Activated T-cell treated with anti-CD3 and anti-CD28 coated beads, Interleukin-2, amount 50 U/mL, for 48 hours (primary cell): ENCODE results near the gene SMARCC1.

Experiments used
- DNase-seq, 2 experiments: peaks; one replicate each; pipeline ENCODE4 v3.0.0-alpha.2; 2020

SMARCC1 gene

DNA sequence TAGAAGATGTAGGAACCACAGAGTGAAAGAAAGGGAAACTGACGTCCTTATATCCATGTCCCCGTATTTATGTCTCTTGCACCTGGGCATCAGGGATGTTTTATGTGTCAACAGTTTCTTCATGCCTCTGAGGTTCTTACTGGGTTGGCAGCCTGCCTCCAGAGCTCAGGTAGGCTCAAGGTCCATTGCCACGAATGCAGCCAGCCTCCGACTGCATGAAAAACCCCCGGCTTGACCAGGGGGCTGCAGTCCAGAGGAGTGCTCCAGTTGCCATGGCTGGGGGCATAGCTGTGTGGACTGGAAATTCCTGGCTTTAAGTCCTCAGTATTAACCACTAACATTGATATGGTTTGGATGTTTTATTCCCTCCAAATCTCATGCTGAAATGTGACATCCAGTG is 200.3 kb downstream of the SMARCC1 start:
- DNase-seq: no peak

DNA sequence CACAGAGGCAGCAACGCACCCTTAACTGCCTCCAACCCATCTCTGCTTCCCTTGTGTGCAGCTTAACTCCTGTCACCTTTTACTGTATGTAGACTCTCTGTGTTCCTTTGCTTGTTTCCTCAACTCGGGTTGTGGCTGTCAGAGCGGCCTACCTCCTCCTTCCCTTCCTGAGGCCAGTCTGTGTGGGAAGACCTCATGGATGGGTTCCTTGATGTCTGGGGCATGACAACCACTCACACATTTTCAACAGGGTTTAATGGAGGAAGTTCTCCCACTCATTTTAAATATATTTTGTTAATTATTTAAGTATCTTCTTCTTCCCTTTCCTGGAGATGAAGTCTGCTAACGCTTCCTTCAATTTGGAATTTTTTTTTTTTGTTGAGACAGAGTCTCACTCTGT is 201.2 kb downstream of the SMARCC1 start:
- DNase-seq: no peak

DNA sequence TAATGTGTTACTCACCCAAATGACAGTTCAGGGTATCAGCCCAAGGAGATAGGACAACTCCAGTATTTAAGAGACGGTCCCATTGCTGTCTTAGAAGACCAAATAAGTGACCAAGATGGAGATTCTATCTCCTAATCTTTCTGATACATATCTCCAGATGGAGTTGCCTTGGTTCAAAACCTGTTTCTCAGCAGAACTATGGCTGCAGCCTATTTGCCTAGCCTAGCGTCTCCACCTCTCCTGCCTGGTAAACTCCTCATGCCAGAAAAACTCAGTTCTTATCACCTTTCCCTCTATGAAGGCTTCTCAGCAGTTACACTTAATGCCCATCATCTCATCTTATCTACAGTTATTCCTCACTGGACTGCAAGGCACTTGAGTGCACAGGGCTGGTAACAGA is 201.8 kb downstream of the SMARCC1 start:
- no peak for DNase-seq

DNA sequence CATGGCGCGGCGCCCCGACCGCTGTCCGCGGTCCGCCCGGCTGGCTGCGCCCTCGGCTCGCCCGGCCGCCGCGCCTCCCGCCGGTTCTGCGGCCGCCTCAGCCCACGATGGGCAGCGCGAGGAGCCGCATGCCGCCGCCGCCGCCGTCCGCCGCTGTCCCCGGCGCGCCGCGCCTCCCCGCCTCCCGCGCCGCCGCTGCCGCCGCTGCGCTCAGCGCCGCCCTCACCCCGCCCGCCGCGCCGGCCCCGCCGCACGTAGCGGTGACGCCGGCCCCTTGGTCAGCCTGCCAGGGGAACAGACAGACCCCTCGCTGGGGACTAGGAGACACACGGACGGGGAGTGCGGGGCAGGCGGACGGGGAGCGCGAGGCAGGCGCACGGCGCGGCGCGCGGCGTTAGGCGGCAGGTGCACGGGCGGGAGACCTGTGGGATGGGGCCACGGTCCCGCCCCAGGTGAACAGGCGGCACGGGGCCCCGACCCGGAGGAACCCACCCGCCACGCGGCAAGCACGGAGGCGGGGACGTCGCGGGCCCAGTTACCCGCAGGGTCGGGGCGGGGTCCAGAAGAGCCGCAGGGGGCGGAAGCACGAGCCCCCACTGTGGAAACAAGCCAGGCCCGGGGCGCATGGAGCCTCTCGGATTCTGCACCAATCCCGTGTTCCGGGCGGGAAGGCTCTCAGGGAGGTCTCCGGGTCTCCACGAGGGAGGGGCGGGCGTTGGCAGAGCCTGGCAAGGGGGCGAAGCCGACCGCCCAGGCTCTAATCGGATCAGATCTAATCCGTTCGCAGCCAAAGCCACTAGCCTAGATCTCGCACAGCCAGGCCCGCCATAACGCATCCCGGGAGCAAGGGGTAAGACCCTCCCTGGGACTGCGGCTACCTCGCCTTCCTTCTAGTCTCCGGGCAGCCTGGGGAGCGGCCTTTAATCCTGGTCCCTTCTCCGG is 202.7 kb downstream of the SMARCC1 start, which contains the start of gene CSPG5:
CSPG5 (minus strand) TSS at position 175 of the 942 bp plus-strand sequence; CDS start at position 3, 172 bp downstream.
- DNase-seq: peak; percentile 38 to 56

DNA sequence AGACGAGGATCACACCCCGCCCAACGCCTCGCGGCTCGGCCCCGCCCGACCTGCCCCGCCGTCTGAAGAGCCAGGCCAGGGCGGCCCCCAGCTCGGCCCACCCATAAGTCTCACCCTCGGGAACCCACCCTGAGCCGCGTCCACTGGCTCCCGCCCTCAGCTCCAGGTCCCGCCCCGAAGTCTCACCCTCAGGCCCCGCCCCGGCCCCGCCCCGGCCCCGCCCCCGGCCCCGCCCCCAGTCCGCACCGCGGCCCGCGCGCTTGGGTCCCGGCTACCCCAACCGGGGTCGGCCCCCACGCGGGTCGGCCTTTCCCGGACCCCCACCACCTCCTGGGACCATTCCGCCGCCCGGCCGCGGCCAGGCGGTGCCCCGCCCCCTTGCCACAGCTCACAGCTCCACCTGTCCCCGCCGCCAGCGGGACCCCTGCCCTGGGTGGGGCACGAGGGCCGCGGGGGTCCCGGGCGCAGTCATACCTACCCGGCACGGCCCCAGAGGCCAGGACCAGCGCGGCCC is 203.5 kb downstream of the SMARCC1 start:
- DNase-seq: peak; percentile 57 to 67

DNA sequence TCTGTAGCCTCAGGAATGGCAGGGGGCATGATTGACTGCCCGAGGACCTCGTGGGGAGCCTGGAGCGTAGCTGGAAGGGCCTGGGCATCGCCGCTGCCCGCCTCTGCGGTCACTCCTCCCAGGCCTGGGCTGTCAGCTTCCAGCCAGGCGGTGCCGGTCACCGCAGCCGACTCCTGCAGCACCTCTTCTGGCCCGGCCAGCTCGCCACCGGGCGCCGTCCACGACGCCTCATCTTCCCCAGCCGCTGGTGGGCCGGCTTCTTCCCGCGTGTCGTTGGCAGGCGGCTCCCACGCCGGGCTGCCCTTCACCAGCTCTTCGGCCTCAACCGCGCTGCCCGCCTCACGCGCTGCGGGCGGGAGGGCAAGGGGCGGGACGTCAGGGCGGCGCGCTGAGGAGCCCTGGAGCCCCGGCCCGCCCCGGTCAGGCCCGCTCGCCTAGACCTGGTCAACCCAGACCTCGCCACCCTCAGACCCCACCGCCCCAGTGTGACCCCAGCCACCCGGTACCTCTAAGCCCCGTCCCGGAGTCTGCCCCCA is 204.0 kb downstream of the SMARCC1 start:
- DNase-seq: no peak

DNA sequence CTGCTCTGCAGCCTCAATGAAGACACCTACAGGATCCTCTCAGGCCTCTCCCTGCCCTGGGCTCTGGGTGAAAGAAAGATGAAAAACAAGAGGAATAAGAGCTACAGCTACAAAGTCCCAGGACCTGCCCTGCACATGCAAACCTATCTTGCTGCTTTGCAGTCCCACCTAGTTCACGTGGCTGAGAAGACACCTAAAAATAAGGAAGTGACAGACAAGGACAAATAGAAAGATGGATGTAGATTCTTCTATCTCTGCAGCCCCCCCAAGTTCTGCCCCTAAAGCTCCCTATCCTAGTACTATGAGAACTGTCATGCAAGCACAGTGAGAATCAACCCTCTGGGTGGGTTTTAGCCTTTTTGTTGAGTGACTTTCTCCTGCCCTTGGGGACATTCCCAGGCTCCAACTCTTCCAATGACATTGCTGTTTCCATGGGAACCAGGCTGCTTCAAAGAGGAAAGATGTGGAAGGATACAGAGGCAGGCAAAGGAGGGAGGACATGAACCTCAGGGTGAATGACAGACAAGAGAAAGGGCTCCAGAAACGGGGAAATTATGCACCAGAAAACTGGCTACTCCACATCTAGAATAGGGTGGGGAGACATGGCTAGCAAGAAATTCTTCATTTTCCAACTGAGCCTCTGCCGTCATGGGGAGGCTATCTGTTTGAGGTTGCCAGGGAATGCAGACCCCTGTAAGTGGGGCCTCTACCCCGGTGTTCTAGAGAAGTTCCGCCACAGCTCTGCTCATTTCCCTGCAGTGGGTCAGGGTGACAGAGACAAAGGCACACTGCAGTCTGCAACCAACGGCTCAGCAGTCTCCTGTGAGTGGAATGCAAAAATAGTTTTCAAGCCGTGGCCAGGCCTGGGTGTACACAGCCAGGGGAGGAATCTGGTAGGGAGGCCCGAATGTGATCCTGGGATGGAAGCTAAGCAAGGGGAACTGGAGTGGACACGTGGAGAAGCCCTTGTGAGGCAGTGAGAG is 208.2 kb downstream of the SMARCC1 start:
- DNase-seq: no peak

DNA sequence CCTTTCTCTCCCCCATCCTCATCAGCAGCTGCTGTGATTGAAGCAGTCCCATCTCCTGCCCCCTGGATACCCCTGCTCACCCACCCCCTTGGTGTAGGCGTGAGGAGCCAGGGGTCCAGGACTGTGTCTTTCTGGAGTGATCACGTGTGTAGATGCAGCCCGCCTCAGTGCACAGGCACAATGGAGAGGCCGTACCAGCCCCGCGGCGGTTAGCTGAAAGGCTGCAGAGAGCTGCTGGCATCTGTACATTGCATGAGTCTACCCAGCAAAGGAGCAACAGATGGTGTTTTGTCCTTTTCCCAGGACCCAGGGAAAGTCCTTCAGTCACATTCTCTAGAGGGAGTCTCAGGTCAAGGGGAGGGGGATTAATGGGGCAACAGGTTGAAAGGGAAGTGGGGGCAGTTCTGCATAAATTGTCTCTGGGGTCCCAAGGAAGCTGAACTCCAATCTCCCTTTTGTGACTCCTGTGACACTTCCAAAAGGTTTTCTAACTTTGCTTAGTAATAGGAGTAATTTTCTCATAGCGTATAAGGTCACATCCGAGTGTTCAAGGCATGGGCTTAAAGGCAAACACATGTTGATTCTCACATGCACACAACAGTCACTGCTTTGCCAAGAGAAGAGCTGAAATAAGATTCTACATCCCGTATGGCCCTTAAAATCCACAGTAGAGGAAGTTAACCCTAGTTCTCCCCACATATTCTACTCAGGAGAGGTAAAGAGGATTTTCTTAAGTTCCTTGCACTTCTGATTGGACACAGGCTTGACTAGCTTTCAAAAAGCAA is 210.1 kb downstream of the SMARCC1 start:
- no peak for DNase-seq

DNA sequence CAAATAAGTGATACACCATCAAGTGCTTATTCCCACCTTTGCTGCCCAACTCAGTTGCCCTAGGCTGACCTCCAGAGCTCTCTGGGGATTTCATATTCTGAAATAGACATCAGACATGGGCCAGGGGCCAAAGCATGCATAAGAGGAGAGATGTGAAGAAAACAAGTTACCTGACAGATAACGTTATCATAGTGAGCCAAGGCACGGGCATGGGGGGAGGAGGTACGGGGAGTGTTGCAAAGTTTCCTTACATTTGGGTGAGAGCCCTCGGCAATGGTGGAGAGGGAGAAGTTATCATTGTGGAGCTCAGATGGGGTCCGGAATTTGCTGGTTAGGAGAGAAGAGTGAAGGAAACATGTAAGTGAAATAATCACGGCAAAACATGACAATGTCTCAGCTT is 212.8 kb downstream of the SMARCC1 start:
- no peak for DNase-seq

DNA sequence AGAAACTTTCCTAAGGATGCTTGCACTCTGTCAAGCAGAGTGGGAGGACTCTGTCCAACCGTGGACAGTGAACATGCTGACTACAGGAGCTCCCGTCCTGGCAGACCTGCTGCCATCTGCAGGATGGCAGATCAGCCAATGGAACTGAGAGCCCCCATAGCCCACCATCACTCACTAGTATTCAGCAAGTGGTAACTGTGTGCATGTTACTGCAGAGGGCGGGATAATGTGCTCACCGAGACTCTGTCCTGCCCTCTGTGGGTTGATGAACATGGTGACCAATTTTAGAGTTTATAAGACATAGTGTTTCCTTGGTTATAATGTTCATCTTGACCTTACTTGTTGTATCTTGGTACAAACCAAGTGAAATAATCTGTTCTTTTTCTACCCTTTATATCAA is 214.5 kb downstream of the SMARCC1 start:
- no peak for DNase-seq

DNA sequence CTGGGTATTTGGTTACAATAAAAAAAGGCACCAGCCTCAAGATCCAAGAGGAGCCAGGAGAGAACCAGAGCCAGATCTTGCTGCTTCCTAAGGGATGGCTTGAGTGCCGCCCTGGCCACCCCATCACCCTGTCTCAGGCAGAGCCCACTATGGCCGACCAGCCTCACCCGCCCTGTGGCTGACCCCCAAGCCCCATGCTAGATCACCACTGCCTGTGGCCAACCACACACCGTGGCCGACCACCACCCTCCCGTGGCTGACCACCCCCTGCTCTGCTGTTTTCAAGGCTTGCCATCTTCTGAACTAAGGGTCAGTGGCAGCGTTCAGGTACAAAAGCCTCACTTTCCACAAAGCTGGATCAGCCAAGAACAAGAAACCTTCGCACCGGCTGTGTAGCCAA is 215.0 kb downstream of the SMARCC1 start:
- no peak for DNase-seq

DNA sequence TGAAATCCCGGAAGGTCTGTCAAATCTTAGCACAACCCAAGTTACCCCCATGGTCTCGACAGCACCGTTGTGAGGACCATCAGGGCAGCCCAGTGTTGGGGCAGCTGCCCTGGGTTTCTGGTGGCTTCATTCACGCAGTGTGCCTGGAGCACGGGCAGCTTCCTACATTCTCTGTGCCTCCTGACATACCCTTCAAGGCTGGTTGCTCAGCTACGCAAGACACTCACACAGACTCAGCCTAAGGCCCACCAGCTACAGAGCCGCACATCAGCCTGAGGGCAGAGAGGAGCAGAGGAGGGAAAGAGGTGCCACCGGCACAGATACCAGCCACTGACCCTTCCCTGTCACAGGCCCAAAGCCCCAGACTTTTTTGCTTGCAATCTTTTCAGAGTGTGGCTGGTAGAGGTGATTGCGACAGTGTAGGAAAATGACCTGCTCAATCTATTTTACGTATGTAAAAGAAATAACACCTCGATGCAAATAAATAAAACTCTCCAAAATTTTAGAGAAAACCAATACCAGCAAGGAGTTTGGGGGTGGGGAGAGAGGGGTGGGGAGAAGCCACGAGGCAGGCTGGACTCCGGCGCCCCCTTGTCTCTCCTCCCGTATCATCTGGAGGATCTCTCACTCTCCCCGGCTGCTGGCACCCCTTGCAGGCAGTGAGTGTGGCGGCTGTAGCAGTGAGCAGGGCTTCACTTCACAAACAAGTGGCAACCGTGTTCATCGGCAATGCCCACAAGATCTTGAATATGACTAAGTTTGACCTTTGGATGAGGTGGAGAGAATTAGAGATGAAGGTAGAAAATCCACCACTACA is 215.8 kb downstream of the SMARCC1 start:
- DNase-seq: no peak

DNA sequence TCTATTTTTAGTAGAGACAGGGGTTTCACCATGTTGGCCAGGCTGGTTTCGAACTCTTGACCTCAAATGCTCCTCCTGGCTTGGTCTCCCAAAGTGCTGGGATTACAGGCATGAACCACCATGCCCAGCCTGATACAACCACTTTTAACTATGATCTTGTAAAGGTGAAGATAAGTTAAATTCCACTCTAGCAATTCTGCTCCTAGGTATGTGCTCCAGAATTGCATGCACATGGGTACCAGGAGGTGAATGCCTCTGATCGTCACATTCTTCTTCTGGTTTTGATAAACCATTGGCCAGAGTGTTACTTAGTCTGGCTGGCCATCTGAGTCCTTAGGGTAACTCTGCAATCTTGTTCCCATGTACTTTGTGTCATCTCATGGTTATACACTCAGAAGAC is 225.3 kb downstream of the SMARCC1 start:
- no peak for DNase-seq

DNA sequence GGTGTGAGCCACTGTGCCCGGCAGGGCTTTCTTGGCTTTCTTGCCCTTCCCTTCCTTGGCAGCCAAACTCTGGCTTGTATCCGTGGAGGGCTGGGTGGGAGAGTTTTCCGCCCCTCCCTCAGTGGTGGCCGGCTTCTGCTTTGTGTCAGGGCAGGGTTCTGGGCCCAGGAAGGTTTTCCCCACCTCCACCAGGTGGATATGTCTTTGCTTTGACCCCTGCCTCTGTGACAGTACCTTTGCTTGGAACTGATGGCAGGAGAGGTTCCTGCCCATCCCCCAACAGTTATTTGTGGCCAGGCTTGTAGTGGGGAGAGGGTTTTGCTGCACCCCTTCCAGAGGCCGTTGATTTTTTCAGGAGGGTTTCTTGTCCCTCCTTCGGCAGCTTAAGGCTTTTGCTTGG is 227.4 kb downstream of the SMARCC1 start:
- no peak for DNase-seq

DNA sequence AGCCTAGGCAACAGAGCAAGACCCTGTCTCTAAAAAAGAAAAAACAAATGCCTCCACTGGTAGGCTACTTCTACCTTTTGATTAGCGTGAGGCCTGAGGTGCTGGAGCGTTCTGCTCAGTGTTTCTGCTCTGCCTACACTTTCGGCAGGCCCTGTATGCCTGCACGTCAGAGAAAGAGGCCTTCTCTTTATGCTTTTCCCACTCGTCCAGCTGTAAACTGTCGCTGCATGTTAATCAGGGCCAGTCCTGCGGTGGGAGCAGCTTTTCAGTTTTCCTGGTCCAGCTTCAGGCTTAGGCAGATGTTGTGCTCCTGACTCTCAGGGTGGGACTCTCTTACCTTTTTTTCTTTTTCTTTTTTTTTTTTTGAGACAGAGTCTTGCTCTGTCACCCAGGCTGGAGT is 228.3 kb downstream of the SMARCC1 start:
- no peak for DNase-seq

DNA sequence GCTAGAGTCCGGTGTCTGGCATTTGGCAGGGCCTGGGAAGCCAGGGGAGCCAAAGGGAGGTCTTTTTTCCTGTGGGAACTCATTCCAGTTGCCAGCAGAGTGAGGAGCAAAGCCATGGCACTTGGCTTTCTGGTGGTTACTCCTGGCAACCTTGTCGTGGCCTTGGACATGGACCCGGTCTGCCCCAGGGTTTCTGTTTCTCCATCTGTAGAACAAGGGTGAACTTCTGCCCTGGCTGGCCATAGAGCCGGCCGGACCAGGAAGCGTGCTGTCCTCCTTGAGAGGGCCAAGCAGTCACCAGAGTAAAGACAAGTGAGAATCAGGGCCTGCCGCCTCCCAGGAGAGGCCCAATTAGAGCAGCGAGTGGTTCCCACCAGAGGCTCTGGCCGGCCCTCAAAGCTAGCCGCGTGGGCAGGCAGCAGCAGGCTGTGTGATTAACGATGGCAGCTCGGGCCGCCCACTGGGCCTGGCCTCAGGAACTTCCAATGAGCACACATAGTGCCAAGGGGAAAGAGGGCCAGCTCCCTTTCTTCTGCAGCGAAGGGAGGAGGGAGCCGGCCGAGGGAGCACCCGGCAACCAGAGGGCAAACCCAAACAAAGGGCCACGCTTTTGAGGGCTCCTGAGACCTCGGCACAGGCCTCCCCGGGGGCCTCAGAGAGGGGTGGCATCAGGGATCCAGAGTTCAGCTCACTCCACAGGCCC is 239.1 kb downstream of the SMARCC1 start:
- no peak for DNase-seq

DNA sequence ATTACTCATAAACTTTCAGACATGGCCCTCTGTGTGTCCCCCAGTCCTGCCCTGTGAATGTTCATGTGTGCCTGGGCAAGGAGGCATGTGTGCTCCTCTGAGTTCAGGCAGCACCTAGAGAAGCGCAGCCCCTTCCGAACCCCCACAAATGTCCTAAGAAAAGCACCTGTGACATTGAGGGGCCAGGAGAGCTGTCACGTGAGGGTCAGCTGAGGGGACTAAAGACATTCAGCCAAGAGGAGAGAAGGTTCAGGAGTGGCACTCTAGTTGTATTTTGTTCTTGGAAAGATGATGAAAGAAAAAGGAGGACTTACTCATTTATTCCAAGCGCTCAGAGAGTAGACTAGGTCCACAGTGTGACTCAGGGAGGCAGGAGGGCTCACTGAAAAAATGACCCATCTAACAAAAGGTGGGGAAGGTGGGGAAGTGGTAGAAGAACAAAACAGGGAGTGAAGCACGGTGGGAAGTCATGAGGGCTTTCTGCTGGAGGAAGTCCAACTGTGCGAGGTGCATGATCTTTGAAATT is 240.0 kb downstream of the SMARCC1 start:
- DNase-seq: no peak

DNA sequence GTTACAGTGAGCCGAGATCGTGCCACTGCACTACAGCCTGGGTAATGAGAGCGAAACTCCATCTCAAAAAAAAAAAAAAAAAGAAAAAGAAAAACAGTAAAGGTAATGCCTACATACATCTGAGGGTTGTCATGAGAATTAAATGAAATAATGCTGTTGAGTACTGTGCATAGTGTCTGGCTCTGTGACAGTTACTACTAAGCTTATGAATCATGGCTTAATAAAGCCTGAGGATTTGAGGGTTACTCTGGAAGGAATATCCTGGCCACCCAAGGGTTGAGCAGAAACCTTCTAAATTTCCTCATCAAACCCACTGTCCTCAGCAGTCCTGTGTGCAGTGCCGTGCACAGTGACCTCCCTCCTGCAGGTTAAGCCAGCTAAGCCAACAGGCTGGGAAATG is 241.4 kb downstream of the SMARCC1 start:
- no peak for DNase-seq

DNA sequence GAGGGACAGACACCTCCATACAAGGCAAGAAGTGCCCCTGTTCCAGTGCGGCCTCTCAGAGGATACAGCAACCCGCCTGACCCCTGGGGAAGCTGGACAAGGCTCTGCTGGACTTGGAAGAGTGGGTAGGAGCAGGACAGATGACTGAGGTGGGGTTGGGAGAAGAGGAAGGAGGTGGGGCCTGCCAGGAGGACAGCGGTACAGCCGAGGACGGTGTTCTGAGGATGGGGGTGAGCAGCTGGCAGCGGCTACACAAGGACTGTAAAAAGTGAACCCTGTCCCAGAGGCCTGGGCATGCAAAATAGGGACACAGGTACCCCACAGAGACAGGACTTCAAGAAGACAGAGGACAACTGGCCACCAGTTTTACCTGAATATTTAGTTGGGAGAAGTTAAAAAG is 244.7 kb downstream of the SMARCC1 start:
- DNase-seq: no peak

DNA sequence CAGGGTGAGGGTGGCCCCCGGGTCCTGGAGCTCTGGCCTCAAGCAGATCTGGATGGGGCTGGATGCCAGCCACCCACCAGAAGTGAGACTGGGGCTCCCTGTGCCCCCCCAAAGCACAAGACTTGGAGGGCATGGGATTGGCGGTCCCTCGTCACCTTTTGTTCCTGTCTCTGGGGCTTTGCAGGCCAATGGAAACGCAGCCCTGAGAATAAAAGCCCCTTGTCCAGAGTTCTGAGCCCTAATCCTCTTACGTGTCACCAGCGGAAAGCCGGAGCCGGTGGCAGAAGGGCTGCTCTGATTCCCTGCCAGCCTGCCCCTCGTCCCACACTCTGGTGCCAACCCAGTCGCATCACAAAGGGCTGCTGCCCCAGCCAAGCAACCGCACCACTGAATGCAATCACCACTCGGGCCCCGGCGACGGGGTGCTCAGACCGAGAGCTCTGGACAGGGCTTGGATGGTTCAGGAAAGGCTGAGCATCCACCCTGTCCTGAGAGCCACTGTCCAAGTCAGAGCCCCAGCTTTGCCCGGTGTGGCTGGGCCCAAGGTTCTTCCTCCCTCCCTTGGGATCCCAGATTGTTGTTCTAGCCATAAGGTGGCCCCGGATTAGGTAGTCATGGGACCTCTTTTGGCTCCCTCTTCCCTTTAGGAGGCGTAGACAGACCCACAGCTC is 245.3 kb downstream of the SMARCC1 start:
- no peak for DNase-seq
